DOHH2 (cell line): Measurements from ENCODE around the gene COL2A1.

ENCODE experiments used
- EZH2phosphoT487 ChIP-seq: fragments of 200-600 bp; sonication (generic); IDR thresholded peaks from 2 replicates; pipeline ENCODE4 v1.6.1; 2017; ENCODE audit warnings: borderline replicate concordance, mild to moderate bottlenecking, antibody characterized with exemption, low read length, moderate library complexity, mixed read lengths
- TF ChIP-seq, protein P1 (sequence below): fragments of 200-600 bp; sonication (generic); IDR thresholded peaks from one replicate; pipeline ENCODE4 v1.5.1; 2014; ENCODE audit warnings: antibody characterized with exemption, mild to moderate bottlenecking, low read depth, low read length; ENCODE audit not compliant: poor library complexity, severe bottlenecking

- TF ChIP-seq, protein P1, sequence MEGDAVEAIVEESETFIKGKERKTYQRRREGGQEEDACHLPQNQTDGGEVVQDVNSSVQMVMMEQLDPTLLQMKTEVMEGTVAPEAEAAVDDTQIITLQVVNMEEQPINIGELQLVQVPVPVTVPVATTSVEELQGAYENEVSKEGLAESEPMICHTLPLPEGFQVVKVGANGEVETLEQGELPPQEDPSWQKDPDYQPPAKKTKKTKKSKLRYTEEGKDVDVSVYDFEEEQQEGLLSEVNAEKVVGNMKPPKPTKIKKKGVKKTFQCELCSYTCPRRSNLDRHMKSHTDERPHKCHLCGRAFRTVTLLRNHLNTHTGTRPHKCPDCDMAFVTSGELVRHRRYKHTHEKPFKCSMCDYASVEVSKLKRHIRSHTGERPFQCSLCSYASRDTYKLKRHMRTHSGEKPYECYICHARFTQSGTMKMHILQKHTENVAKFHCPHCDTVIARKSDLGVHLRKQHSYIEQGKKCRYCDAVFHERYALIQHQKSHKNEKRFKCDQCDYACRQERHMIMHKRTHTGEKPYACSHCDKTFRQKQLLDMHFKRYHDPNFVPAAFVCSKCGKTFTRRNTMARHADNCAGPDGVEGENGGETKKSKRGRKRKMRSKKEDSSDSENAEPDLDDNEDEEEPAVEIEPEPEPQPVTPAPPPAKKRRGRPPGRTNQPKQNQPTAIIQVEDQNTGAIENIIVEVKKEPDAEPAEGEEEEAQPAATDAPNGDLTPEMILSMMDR: no peak
- TF ChIP-seq EZH2phosphoT487: no peak
Observed at GRCh38 chr12:47999816-48000215, 4.5 kb downstream of the COL2A1 start.
